Suprapubic skin (tissue), 4 donors: ENCODE data around the gene CENPX. TPM values are rescaled to one million over a fixed set of nuclear protein-coding genes. Genes with fewer than 3 reads are reported as not detected.

Experiments used
- DNase-seq, 2 donors: peaks; one replicate each; pipeline ENCODE4 v3.0.0-alpha.2; 2019; ENCODE audit warnings: low spot score in 2 of 2
- H3K27ac ChIP-seq: fragments of 200-600 bp; sonication (generic); one replicate; pipeline ENCODE4 v1.5.1; 2019
- H3K27me3 ChIP-seq: fragments of 200-600 bp; sonication (generic); one replicate; pipeline ENCODE4 v1.5.1; 2019
- H3K36me3 ChIP-seq: fragments of 200-600 bp; sonication (generic); one replicate; pipeline ENCODE4 v1.5.1; 2019
- H3K4me1 ChIP-seq: fragments of 200-600 bp; sonication (generic); one replicate; pipeline ENCODE4 v1.5.1; 2019
- H3K4me3 ChIP-seq: fragments of 200-600 bp; sonication (generic); one replicate; pipeline ENCODE4 v1.5.1; 2019; ENCODE audit warnings: mild to moderate bottlenecking
- H3K9me3 ChIP-seq: fragments of 200-600 bp; sonication (generic); one replicate; pipeline ENCODE4 v1.5.1; 2019
- EP300 ChIP-seq: sonication (generic); formaldehyde crosslinking; IDR thresholded peaks from one replicate; pipeline ENCODE4 v1.6.1; 2017; ENCODE audit warnings: antibody characterized with exemption
- POLR2A ChIP-seq, 2 donors: fragments of 450-650 bp; IDR thresholded peaks; one replicate each; pipeline ENCODE4 v1.6.1; 2017; ENCODE audit warnings: antibody characterized with exemption in 2 of 2, mild to moderate bottlenecking in 2 of 2, moderate library complexity in 2 of 2
- POLR2AphosphoS5 ChIP-seq, 3 donors: sonication (generic); formaldehyde crosslinking; IDR thresholded peaks; one replicate each; pipeline ENCODE4 v1.6.1; 2017; ENCODE audit warnings: antibody characterized with exemption in 3 of 3
- WGBS: methylation state at CpG from one replicate; pipeline ENCODE4 v1.1.5; 2018; 5-methylcytosine and 5-hydroxymethylcytosine counted together
- total RNA-seq, 4 donors: library from RNA; depleted of rRNA; stranded (reverse); fragments of >200 nt; gene quantifications; one replicate each; pipeline ENCODE4 v1.1.0, GENCODE V29; 2016
- TF ChIP-seq, protein P1 (sequence below), 2 donors: fragments of 200-600 bp in 1 of 2; fragments of 450-650 bp in 1 of 2; sonication (generic) in 1 of 2; IDR thresholded peaks; one replicate each; pipeline ENCODE4 v1.5.1; 2016 to 2019; ENCODE audit warnings: antibody characterized with exemption in 2 of 2, mild to moderate bottlenecking in 1 of 2, moderate library complexity in 1 of 2

Gene CENPX
- total RNA-seq, 4 donors from 2014 or later = 75.8 to 81.6 (median 76.8) TPM

DNA sequence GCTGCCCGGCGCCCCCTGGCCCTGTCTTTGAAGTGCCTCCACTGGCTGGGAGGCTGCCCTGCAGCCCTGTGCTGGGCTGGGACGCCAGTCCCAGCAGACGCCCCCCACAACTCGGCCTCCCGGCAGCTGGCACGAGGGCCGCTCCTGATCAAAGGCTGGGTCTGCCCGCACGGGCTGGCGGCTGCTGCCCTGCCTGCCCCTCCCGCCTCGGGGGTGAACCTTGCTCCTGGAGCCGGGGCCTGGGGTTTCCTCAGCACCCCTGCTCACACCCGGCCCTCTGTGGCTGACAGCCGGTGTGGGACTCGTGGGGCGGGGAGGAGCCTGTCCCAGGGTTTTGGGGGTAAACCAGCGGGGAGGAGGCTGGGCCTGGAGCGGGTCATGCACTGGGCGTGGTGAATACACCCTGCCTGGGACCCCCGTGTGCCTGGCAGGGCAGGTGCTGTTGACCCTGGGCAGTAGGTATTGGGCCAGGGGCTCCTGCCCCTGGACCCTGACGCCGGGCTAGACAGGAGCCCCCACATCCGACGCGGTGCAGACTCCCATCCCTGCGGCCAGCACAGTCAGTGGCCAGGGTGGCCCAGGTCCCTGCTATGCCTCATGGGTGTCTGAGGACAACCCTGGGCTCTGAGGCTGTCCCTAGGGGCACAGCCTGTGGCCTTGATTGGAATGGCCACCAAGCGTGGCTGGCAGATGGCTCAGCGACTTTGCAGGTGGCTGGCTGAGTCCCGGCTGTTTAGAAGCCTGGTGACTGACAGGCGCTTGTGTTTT is 21.7 kb downstream of the CENPX start:
- Histone ChIP-seq H3K36me3 (peaks cover 11% of the 10 kb centered on the region), H3K27me3 (no peaks in the 10 kb centered on the region), H3K9me3 (no peaks in the 10 kb centered on the region), H3K27ac (no peak overlapping the region), H3K4me1 (peaks cover 31% of the 10 kb centered on the region), H3K4me3 (no peak overlapping the region)
- WGBS = 70% methylated on average over 13 of the region's 32 CpGs
- DNase-seq = no peak
- TF ChIP-seq, protein P1, sequence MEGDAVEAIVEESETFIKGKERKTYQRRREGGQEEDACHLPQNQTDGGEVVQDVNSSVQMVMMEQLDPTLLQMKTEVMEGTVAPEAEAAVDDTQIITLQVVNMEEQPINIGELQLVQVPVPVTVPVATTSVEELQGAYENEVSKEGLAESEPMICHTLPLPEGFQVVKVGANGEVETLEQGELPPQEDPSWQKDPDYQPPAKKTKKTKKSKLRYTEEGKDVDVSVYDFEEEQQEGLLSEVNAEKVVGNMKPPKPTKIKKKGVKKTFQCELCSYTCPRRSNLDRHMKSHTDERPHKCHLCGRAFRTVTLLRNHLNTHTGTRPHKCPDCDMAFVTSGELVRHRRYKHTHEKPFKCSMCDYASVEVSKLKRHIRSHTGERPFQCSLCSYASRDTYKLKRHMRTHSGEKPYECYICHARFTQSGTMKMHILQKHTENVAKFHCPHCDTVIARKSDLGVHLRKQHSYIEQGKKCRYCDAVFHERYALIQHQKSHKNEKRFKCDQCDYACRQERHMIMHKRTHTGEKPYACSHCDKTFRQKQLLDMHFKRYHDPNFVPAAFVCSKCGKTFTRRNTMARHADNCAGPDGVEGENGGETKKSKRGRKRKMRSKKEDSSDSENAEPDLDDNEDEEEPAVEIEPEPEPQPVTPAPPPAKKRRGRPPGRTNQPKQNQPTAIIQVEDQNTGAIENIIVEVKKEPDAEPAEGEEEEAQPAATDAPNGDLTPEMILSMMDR (IDR thresholded peaks at IDR 0.05) = no peak
- TF ChIP-seq POLR2AphosphoS5 (IDR thresholded peaks at IDR 0.05) (no peak), EP300 (no peak)

DNA sequence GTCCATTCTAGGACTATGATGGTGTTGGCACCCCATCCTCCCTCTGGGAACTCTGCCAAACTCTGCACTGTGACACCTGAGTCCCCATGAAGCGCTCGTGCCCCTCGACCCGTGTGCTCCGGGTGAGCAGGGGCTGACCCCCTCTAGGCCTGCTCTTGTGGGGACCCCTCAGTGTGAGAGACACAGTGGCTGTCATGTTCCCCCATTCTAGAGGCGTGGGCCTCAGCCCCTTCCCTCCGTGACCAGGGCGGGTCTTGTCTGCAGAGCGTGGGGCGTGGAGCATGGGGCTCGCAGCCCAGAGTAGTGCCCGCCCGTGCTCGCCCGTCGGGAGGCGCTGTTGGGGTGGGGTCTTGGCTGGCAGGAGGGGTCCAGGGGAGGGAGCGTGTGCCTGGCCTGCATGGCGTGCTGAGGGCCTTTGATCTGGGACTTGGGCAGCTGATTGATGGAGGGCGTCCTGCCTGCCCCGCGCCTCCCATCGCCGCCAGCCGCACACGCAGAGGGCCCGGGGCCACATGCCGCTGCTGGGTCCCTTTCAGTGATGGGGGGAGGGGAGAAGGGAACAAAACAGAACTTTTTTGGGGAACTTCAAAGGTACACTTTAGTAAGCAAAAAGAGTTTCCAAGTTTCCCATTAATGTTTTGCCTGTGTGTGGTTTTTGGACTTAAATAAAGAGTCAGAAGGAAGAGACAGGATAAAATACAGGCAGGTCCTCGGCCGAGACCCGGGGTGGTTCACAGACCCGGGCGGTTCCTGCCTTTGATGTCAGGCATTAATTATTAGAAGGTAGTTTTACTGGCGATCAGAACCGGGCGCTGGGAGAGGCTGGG is 22.5 kb downstream of the CENPX start:
- 67% methylated on average over 20 of the region's 36 CpGs for WGBS
- Histone ChIP-seq H3K4me1 (peaks cover 24% of the 10 kb centered on the region), H3K9me3 (no peaks in the 10 kb centered on the region), H3K36me3 (peaks cover 13% of the 10 kb centered on the region), H3K27me3 (no peaks in the 10 kb centered on the region), H3K4me3 (no peak overlapping the region), H3K27ac (no peak overlapping the region)
- DNase-seq = no peak
- TF ChIP-seq POLR2AphosphoS5 (IDR thresholded peaks at IDR 0.05) (no peak), EP300 (no peak), POLR2A (IDR thresholded peaks at IDR 0.05) (no peak)
- TF ChIP-seq, protein P1 (IDR thresholded peaks at IDR 0.05) = no peak

DNA sequence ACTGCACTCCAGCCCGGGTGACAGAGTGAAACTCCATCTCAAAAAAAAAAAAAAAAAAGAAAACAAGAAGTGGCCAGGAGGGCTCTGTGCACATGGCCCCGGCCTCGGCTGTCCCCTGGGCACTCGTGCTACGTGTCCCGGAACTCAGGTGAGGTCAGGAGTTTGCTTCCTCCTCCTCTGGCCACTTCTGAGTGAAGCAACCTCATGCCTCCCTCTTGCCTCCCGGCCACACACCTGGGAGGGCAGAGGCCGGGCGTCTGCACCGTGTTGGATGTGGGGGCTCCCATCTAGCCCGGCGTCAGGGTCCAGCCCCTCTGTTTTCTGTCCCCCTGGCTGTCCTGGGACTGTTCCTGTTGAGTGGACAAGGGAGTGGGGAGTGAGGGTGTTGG is 23.1 kb downstream of the CENPX start:
- DNase-seq = no peak
- WGBS = 94% methylated on average over 12 of the region's 12 CpGs
- Histone ChIP-seq H3K4me1 (peaks cover 24% of the 10 kb centered on the region), H3K36me3 (peaks cover 13% of the 10 kb centered on the region), H3K27ac (no peak overlapping the region), H3K4me3 (no peak overlapping the region), H3K9me3 (no peaks in the 10 kb centered on the region), H3K27me3 (no peaks in the 10 kb centered on the region)
- TF ChIP-seq, protein P1 (IDR thresholded peaks at IDR 0.05) = no peak
- TF ChIP-seq EP300 (no peak), POLR2AphosphoS5 (IDR thresholded peaks at IDR 0.05) (no peak), POLR2A (IDR thresholded peaks at IDR 0.05) (no peak)

DNA sequence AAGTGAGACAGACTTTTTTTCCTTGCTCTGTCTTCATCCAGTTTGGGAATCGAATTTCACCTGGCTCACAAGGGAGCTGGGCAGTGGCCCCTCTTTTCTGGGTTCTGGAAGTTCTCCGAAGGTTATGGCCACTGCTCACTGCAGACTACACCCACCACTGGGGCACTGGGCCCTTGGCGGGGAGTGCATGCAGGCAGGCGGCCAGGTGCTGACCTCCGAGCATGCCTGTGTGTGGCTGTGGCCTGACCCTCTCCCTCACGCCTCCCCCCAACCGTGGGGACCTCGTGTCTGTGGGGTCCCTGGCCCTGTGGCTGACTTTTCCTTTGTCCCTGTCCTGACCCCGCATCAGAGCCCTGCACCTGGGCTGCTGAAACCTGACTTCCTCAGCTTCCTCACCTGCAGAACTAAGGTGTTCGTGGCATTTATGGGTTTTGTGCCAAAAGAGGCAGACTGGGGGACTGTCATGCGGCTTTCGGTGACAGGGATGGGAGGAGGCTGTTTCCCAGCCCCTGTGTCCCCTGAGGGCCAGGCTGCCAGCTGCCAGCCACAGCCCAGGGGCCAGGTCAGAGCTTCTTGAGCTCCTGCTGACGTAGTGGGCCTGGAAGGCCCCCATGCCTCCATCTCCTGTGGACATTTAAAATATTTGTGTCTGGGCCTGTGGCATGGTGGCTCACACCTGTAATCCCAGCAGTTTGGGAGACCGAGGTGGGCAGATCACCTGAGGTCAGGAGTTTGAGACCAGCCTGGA is 23.8 kb downstream of the CENPX start:
- Histone ChIP-seq H3K27me3 (no peaks in the 10 kb centered on the region), H3K4me1 (peaks cover 17% of the 10 kb centered on the region), H3K27ac (no peak overlapping the region), H3K9me3 (no peaks in the 10 kb centered on the region), H3K4me3 (no peak overlapping the region), H3K36me3 (peaks cover 13% of the 10 kb centered on the region)
- 95% methylated on average over 9 of the region's 14 CpGs for WGBS
- DNase-seq = no peak
- TF ChIP-seq EP300 (no peak), POLR2A (IDR thresholded peaks at IDR 0.05) (no peak), POLR2AphosphoS5 (IDR thresholded peaks at IDR 0.05) (no peak)
- TF ChIP-seq, protein P1 (IDR thresholded peaks at IDR 0.05) = no peak
